GM18526 (cell line): ENCODE results near the gene PLA2G4B.

Experiments
- POLR2A ChIP-seq: IDR thresholded peaks from 3 replicates; pipeline ENCODE4 v1.6.1; 2011; ENCODE audit not compliant: insufficient read length; ENCODE audit errors: extremely low read depth

PLA2G4B gene

DNA sequence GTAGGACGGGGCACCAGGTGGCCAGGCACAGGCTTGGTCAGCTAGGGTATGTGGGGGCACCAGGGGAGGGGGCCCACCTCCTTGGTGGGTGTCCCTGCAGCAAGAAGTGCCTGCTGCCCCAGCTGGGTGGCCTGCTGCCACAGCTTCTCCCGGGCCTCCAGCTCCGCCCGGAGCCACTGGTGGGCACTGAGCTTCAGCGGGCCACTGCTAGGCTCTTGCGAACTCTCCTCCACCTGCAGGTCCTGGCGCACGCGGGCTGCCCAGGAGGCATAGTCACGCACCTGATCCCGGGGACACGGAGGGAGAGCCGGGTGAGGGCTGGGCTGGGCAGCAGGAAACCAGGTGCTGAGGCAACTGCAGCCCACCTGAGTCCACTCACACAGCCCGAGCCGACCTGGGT, 29.7 kb downstream of the PLA2G4B start:
- no peak for TF ChIP-seq POLR2A

DNA sequence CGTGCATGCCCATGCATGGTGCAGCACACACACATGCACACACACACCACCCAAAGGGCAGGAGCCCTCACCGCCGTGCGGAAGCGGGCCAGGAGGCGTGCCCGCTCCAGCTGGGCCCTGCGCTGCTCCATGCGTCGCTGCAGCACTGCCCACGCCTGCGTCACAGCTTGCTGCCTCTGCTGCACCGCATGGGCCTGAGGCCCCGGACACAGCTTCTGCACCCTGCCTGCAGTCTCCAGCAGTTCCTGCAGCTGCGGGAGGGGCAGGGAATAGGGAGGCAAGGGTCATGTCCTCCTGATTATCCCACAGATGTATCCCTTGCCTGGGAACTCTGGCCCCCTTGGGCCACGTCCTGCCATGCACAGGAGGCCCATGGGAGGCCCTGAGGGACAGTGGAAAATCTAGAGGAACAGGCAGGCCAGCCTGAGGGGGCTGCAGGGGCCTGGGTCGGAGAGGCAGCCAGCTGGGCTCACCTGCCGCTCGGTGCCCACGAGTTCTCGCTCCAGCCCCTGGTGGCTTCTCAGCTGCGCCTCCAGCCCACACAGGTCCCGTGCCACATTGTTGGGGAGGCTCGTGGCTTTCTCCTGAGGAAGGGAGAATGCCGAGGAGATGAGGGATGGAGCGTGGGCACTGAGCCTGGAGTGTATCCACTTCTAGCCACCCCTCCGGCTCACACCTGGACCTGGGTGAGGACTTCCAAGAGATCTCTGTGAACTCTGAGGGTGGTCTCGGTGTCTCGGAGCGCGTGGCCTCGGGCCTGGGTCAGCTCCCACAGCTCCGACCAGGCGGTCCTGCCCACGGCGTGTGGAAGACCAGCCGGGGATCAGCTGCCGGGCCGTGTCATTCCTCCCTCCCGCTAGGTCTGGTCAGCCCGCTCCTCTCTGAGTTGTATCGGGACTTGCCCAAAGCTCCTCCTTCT, 31.4 kb downstream of the PLA2G4B start:
- no peak for TF ChIP-seq POLR2A

DNA sequence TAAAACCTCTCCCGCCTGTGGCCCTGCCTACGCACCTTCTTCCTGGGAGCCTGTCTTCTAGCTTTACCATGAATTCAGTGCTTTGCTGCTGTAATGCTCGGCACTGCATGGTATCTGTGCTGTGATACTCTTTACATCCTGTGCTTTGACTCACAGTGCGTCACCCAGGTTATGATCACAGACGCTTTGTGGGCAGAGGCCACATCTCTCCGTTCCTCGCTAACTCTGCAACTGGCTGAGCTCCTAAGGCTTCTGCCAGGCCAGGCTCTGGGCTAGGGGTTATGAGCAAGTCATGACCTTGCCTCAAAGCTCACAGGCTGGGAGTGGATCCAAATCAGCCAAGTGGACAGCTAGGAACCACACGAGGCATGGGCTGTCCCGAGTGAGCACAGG, 32.0 kb downstream of the PLA2G4B start:
- TF ChIP-seq POLR2A = no peak

DNA sequence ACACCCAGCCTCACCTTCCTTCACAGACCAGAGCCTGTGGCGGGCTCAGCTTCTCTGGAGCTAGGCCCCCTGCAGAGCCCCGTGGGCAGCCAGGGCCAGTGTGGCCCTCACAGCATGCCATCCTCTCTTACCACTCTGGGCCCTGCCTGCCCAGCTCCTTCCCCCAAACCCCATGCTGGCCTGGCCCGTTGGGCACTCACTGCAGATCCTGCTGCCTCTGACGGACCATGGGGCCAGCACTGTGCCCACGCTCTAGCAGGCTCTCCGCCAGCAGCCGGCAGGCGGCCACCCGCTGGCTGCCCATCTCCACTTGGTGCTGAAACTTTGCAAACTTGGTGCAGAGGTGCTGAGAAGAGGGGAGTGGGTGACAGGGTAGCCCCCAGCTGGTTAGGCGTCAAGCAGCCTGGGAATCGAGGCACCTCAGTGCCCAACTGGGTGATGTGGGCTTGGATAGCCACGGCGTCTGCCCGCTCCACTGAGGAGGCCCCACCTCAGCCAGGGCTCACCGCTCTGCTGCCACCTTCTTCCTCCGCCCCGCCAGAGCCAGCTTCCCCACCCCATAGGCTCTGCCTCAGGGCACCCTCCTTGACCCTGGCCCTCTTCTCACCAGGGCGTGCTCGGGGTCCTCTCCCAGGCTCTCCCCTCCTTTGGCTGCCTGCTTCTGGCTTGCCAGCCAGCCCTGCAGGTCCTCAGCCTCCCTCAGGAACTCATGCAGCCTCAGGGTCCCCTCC, 32.7 kb downstream of the PLA2G4B start:
- TF ChIP-seq POLR2A = no peak

DNA sequence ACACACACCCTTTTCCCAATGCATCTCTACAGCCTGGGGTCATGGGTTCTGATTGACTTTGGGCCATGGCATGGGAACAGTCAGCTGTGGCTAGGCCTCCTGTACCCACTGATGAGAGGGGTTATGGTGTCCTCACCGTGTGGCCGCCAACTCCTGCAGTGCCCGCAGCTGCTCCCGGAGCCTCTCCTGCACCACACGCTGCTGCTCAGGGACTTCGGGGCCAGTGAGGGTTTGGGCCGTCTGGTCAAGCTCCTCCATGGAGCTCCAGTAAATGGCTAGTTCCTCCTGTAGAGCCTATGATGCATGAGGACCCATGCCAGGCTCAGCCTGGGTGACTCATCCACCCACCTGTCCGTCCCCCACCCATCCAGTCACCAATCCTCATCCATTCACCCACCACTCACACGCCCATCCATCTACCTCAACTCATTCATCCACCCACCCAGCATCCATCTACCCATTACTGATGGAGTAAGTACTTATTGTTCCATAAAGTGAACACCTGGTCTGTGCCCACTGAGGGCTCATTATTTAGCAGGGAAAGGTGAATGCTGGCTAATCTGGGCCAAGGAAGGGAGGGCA, 33.6 kb downstream of the PLA2G4B start:
- no peak for TF ChIP-seq POLR2A

DNA sequence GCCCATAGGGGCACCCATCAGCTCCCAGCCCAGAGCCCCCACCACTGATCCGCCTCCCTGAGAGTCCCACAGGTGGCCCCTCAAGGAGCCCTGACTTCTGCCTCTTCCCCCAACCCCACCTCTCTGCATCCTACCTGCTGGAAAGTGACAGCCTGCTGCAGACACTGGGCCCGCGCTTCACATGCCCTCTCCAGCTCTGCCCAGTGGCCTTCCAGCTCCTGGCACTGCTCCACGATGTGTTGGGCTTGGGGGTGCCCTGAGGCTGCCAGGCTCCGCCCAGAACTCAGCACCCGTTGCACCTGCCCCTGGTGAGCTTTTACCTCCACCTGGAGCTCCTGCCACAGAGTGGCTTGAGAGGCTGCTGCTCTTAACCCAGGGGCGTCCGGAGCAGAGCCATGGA, 35.1 kb downstream of the PLA2G4B start:
- no peak for TF ChIP-seq POLR2A

DNA sequence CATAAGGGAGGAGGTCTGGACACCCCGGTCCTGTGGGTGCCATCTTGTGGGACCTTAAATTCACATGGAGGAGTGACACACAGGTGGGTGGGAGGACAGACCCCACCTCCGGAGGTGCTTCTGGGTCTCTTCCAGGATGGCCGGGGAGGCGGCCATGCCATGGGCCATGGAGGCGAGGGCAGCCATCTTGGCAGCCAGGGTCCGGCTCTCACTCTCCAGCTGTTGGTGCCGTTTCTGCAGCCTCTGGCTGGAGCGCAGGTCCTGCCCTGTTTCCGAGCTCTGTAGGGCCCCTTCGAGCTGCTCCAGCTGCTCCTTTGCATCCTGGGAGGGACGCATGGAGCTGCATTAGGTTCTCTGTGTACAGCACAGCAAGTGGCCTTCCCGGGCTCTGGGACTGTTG, 36.1 kb downstream of the PLA2G4B start:
- TF ChIP-seq POLR2A = no peak

DNA sequence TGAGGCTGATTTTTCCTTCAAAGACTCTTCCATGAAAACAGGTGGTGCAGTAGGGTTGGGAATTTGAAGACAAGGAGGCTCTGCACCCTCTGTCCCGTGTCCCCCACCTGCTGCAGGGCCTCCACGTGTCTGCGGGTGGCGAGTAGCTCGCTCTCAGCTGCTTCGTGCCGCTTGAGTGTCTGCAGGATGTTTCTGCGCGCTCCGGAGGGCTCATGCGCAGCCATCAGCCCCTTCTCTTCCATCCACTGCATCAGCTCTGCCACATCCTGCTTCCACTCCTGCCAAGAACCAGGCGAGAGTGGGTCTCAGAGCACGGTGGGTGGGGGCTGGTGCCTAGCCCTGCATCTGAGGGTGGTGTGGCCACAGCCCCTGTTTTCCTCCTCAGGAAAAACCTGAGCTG, 37.4 kb downstream of the PLA2G4B start:
- no peak for TF ChIP-seq POLR2A

DNA sequence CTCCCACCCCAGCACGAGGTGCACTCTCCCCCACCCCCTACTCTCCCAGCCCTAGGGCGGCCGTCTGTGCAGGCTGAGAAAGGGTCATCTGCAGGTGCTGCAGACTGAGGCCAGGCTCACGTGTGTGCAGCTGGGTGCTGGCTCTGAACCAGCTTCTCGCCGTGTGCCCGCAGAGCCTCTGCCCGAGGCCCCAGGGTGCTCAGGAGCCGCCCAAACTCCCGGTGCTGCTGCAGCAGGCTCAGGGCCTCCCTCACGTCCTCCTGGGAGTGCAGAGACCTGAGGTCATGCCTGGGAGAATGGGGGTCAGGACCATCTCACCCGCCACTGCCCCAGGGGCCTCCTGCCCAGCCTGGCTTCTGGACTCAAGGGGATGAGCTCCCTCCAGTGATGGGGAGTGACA, 38.0 kb downstream of the PLA2G4B start:
- no peak for TF ChIP-seq POLR2A

DNA sequence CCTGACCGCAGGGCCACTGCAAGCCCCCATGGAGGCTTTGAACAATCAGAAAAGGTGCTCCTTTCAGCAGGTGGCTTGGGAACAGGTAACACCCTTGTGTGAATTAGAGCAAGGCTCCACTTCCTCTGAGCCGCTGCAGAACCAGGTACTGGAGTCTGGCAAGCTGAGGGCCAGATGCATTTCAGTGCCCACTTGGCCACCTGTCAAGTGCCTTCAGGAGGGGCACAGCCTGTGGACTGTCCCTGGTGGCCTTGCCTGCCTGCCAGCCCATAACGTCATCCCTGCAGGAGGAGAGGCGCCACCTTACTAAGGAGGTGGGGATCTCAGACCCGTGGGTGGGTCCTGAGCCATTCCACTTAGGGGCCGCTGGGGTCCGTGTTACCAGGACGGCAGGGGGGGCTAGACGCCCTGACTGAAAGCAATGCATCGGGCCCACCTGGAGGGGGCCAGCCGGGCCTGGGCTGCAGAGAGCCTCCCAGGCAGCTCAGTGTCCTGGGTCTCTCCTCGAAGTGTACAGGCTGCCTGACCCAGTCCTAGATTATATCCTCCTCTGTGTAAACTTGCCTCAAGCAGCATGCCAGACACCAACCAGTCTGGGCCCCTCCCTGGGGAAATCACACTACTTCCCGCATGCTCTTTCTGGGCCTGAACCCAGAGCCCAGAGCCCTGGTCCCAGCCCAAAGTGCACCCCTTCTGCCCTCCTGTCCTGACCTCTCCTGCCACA, 39.1 kb downstream of the PLA2G4B start:
- TF ChIP-seq POLR2A = no peak

DNA sequence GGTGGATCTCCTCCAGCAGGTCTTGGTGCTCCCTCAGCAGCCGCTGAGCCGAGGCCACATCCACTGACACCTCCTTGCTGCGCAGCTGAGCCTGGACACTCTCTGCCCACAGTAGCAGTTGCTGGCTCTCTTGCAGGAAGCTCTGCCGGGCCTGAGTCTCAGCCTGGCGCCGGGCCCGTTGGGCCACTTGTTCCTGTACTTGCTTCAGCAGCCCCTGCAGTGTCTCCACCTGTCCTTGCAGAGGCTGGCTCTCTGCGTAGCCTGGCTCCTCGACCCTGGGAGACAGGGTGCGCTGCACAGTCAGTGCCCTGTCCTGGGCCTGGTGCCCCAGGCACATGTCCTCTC, 39.7 kb downstream of the PLA2G4B start:
- no peak for TF ChIP-seq POLR2A

DNA sequence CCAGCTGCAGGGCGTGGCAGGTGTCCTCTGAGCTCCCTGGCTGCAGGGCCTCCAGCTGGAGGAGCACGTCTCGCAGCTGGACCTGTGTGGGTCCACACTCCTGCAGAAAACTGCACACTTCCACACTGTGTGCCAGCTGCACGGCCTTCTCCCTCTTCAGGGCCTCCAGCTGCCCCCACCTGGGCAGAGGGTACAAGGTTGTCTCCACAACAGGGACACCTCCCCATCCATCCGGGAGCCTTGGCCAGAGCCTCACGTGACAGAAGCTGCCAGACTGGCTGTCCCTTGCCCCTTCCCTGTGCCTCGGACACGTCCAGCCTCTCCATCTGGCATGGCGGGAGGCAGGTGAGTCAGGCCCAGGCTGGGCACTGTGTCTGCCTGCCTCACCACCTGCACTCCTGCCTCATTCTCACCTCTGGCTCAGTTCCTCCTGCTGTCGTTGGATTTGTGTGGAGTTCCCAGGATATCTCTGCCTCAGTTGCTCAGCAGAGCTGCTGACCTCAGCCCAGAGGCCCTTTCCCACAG, 40.7 kb downstream of the PLA2G4B start:
- TF ChIP-seq POLR2A = no peak

DNA sequence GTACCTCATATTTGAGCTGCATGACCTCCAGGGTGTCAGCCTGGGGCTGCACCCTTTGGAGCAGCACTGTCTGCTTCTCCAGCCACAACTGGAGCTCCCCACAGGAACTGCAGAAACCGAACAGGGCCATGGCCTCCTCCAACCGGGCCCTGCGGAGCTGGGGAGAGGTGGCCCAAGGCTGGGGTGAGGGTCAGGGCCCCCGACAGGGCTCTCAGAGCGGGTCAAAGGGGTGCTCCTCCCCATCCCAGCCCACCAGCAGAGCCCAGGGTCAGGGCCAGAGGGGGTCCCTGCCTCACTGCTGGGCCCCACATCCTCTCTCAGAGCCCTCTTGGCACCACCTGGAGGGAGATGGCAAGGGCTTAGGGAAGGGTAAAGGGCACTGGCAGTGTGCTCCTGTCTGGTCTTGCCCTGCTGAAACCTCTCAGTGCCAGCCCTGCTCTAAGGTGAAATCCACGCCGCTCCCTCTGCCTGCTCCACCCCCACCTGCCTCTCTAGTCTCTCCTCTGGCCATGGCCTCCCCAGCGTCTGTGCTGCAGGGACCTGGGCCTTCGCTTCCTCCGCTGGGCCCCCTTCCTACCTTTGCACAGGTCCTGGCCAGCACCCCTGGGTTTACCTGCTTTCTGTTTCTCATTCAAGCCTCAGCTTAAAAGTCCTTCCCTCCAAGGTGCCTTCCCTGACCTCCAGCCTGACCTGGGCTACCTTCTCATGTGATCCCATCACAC, 41.7 kb downstream of the PLA2G4B start:
- no peak for TF ChIP-seq POLR2A

DNA sequence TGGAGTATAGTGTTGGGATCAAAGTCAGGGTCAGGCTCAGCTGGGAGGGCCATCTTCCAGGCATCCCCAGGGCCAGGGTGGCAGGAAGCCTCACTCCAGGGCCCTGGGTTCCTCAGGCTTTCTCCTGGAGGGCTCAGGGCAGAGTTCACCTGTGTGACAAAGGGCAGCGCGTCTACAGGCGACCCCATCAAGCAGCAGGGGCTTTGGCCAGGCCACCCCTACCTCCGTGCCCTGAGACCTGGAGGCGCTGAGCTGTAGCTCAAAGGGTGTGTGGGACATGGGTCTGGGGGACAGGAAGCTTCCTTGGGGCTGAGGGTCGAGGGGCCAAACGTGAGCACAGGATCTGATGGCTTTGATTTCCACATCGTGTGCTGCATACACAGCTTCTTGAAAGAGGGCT, 42.4 kb downstream of the PLA2G4B start:
- TF ChIP-seq POLR2A = no peak

DNA sequence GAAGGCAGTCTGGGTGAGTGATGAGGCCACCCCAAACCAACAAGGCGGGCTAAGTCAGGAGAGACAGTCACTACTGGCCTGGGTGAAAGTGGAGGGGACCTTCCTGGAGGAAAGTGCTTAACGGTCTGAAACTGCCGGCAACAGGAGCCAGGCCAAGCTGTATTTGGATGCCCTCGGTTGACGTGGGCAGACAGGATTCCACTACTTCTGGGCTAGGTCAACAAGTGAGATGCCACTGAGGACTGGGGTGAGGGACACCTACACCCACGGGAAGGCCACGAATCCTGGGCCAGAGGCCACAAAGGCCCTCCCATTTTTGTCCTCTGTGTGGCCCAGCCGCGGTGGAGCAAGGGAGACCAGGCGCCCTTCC, 42.9 kb downstream of the PLA2G4B start:
- TF ChIP-seq POLR2A = no peak
